SK-N-SH treated with all-trans-retinoic acid at 6 μM for 48 hours (cell line): ENCODE measurements around the gene MDGA2.

Source experiments
- ESRRG ChIP-seq: fragments of 250-450 bp; sonication (Bioruptor Pico); IDR thresholded peaks from 2 replicates; pipeline ENCODE4 v1.6.1; 2021; ENCODE audit warnings: mild to moderate bottlenecking
- ISL1 ChIP-seq: fragments of 250-450 bp; sonication (Bioruptor Pico); IDR thresholded peaks from 2 replicates; pipeline ENCODE4 v2.1.2; 2022; ENCODE audit warnings: mild to moderate bottlenecking, moderate library complexity
- RARB ChIP-seq: fragments of 250-450 bp; sonication (Bioruptor Pico); IDR thresholded peaks from 2 replicates; pipeline ENCODE4 v1.8.0; 2021; ENCODE audit warnings: mild to moderate bottlenecking, moderate library complexity
- SNAI2 ChIP-seq: fragments of 250-450 bp; sonication (Bioruptor Pico); IDR thresholded peaks from 2 replicates; pipeline ENCODE4 v1.5.0; 2020; ENCODE audit warnings: mild to moderate bottlenecking, moderate library complexity
- TCF4 ChIP-seq: fragments of 250-450 bp; sonication (Bioruptor Pico); IDR thresholded peaks from 2 replicates; pipeline ENCODE4 v1.8.0; 2021; ENCODE audit warnings: mild to moderate bottlenecking, moderate library complexity, borderline replicate concordance
- ZFP3 ChIP-seq: fragments of 250-450 bp; sonication (Bioruptor Pico); IDR thresholded peaks from 2 replicates; pipeline ENCODE4 v1.5.0; 2020; ENCODE audit warnings: mild to moderate bottlenecking, moderate library complexity
- TF ChIP-seq, protein P1 (sequence below): fragments of 250-450 bp; sonication (Bioruptor Pico); IDR thresholded peaks from 2 replicates; pipeline ENCODE4 v1.5.1; 2021; ENCODE audit warnings: mild to moderate bottlenecking, moderate library complexity
- TF ChIP-seq, protein P2 (sequence below): fragments of 250-450 bp; sonication (Bioruptor Pico); IDR thresholded peaks from 2 replicates; pipeline ENCODE4 v1.8.0; 2020; ENCODE audit warnings: mild to moderate bottlenecking, moderate library complexity, borderline replicate concordance
- TF ChIP-seq, protein P3 (sequence below): fragments of 250-450 bp; sonication (Bioruptor Pico); IDR thresholded peaks from 2 replicates; pipeline ENCODE4 v1.8.0; 2021; ENCODE audit warnings: low read depth, mild to moderate bottlenecking, moderate library complexity, borderline replicate concordance

DNA sequence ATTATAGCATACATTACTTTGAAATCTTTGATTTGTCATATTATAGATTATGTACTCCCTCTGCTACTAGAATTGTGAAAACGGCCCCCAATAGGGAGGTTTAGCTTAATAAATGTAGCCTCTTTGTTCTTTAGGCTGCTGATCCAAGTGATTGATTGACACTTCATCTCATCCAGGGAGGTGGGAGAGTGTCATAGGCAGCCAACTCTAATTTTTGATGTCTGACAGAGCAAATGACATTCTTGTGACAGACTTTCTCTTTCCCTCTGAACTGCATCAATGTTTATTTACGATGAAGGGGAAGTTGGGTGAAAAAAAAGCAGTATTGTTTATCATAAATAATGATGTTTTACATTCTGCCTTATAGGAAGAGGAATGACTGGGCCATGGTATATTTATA, 221.4 kb downstream of the MDGA2 start:
- TF ChIP-seq, protein P1, sequence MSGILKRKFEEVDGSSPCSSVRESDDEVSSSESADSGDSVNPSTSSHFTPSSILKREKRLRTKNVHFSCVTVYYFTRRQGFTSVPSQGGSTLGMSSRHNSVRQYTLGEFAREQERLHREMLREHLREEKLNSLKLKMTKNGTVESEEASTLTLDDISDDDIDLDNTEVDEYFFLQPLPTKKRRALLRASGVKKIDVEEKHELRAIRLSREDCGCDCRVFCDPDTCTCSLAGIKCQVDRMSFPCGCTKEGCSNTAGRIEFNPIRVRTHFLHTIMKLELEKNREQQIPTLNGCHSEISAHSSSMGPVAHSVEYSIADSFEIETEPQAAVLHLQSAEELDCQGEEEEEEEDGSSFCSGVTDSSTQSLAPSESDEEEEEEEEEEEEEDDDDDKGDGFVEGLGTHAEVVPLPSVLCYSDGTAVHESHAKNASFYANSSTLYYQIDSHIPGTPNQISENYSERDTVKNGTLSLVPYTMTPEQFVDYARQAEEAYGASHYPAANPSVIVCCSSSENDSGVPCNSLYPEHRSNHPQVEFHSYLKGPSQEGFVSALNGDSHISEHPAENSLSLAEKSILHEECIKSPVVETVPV (CRISPR knock-in tag), result no peak
- TF ChIP-seq, protein P2, sequence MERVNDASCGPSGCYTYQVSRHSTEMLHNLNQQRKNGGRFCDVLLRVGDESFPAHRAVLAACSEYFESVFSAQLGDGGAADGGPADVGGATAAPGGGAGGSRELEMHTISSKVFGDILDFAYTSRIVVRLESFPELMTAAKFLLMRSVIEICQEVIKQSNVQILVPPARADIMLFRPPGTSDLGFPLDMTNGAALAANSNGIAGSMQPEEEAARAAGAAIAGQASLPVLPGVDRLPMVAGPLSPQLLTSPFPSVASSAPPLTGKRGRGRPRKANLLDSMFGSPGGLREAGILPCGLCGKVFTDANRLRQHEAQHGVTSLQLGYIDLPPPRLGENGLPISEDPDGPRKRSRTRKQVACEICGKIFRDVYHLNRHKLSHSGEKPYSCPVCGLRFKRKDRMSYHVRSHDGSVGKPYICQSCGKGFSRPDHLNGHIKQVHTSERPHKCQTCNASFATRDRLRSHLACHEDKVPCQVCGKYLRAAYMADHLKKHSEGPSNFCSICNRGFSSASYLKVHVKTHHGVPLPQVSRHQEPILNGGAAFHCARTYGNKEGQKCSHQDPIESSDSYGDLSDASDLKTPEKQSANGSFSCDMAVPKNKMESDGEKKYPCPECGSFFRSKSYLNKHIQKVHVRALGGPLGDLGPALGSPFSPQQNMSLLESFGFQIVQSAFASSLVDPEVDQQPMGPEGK (CRISPR knock-in tag), result no peak
- no peak for TF ChIP-seq ESRRG
- no peak for TF ChIP-seq ISL1 (CRISPR knock-in tag)
- no peak for TF ChIP-seq SNAI2 (CRISPR knock-in tag)
- no peak for TF ChIP-seq ZFP3
- TF ChIP-seq, protein P3, sequence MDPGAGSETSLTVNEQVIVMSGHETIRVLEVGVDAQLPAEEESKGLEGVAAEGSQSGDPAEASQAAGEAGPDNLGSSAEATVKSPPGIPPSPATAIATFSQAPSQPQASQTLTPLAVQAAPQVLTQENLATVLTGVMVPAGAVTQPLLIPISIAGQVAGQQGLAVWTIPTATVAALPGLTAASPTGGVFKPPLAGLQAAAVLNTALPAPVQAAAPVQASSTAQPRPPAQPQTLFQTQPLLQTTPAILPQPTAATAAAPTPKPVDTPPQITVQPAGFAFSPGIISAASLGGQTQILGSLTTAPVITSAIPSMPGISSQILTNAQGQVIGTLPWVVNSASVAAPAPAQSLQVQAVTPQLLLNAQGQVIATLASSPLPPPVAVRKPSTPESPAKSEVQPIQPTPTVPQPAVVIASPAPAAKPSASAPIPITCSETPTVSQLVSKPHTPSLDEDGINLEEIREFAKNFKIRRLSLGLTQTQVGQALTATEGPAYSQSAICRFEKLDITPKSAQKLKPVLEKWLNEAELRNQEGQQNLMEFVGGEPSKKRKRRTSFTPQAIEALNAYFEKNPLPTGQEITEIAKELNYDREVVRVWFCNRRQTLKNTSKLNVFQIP, result no peak
- TF ChIP-seq RARB (CRISPR knock-in tag), result no peak
- TF ChIP-seq TCF4 (CRISPR knock-in tag), result no peak
